ENCODE measurements around the gene DNAJB2.

GRCh38 chr2:219308142-219309101, 29.3 kb downstream of the DNAJB2 start:
- TF ChIP-seq CTCF (IDR thresholded peaks at IDR 0.05), result no peak
- no peak for TF ChIP-seq POLR2A (IDR thresholded peaks at IDR 0.05)
